ENCODE data around the gene TMEM218. TPM values are rescaled to one million over a fixed set of nuclear protein-coding genes. Genes with fewer than 3 reads are reported as not detected.

TMEM218 gene
- total and polyA plus RNA-seq, 4 donors, result 36.7 to 48.2 (median 44.2) TPM

DNA sequence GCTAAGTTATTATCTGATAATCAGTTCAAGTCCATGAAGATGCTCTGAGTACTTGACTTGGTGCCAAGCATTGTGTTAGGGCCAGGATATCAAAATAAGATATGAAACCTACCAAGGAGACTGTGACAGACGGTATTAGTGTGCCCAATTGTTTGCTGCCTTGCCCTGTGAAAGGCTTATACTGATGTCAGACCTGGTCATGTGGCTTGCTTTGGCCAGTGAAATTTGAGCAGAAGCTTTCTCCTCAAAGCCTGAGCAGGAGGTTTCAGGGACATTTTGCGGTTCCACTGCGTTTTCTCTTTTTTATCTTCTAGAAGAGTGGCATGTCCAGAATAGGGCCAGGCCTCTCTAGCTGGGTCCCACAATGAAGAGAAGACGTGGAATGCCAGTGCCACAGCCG lies 37.3 kb upstream of the TMEM218 start:
- Histone ChIP-seq H3K36me3 (ENCODE audit: control insufficient read depth, insufficient read depth, low read length) (no peaks in the 10 kb centered on the region), H3K27ac (ENCODE audit: low read depth, low read length) (no peak overlapping the region), H3K9me3 (ENCODE audit: control insufficient read depth, insufficient read depth, low read length) (no peaks in the 10 kb centered on the region), H3K4me1 (ENCODE audit: control insufficient read depth, insufficient read depth, low read length) (no peaks in the 10 kb centered on the region), H3K4me3 (ENCODE audit: low read depth, low read length) (no peak overlapping the region), H3K27me3 (ENCODE audit: control insufficient read depth, insufficient read depth, low read length) (no peaks in the 10 kb centered on the region)
- 77% methylated on average over 3 of the region's 5 CpGs for WGBS (ENCODE audit: insufficient coverage)
- peak in 1 of 6 donors; percentile 25 for DNase-seq (ENCODE audit: low read depth in 4 of 6, low spot score in 6 of 6)

DNA sequence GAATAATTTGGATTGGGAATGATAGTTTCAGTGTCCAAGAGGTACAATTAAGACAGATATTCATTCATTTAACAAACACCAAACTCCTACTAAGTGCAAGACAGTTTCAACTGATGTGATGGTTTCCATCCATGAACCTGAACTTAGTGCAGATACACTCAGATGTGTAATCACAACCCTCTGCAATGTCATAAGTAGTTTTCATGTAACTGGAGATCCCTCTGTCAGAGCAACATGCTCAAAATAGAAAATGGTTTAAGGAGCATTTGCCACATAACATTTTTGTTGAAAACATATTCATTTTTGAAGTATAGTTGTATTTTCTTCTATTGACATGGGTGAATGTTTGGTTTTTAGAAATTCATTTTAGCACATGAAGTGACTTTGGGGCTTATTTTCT lies 36.6 kb upstream of the TMEM218 start:
- Histone ChIP-seq H3K9me3 (ENCODE audit: control insufficient read depth, insufficient read depth, low read length) (no peaks in the 10 kb centered on the region), H3K27me3 (ENCODE audit: control insufficient read depth, insufficient read depth, low read length) (no peaks in the 10 kb centered on the region), H3K4me3 (ENCODE audit: low read depth, low read length) (no peak overlapping the region), H3K4me1 (ENCODE audit: control insufficient read depth, insufficient read depth, low read length) (no peaks in the 10 kb centered on the region), H3K36me3 (ENCODE audit: control insufficient read depth, insufficient read depth, low read length) (no peaks in the 10 kb centered on the region), H3K27ac (ENCODE audit: low read depth, low read length) (no peak overlapping the region)
- DNase-seq (ENCODE audit: low read depth in 4 of 6, low spot score in 6 of 6), result no peak

DNA sequence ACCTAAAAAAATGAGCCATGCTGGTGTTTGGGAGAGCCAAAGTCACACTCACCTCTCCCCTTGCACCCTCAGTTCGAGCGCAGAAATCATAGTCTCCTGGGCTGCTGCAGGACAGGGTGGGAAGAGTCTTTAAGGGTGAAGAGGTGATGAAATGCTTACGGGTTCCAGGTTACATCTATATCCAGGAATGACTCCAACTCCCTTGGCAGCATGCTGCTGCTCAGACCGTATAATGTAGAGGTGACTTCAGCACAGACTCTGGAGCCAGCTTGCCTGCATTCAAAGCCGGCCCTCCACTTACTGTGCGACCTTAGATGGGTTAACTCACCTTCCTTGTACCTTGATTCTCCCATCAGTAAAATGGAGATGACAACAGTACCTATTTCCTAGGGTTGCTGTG lies 35.9 kb upstream of the TMEM218 start:
- no peak overlapping the region for H3K4me3 ChIP-seq (ENCODE audit: low read depth, low read length)
- no peaks in the 10 kb centered on the region for H3K27me3 ChIP-seq (ENCODE audit: control insufficient read depth, insufficient read depth, low read length)
- WGBS (ENCODE audit: insufficient coverage), result no CpG with 5 or more reads among the region's 6 CpGs
- H3K36me3 ChIP-seq (ENCODE audit: control insufficient read depth, insufficient read depth, low read length), result no peaks in the 10 kb centered on the region
- H3K27ac ChIP-seq (ENCODE audit: low read depth, low read length), result no peak overlapping the region
- peaks cover under 1% of the 10 kb centered on the region for H3K4me1 ChIP-seq (ENCODE audit: control insufficient read depth, insufficient read depth, low read length)
- peak in 1 of 6 donors; percentile 10 for DNase-seq (ENCODE audit: low read depth in 4 of 6, low spot score in 6 of 6)
- no peaks in the 10 kb centered on the region for H3K9me3 ChIP-seq (ENCODE audit: control insufficient read depth, insufficient read depth, low read length)

DNA sequence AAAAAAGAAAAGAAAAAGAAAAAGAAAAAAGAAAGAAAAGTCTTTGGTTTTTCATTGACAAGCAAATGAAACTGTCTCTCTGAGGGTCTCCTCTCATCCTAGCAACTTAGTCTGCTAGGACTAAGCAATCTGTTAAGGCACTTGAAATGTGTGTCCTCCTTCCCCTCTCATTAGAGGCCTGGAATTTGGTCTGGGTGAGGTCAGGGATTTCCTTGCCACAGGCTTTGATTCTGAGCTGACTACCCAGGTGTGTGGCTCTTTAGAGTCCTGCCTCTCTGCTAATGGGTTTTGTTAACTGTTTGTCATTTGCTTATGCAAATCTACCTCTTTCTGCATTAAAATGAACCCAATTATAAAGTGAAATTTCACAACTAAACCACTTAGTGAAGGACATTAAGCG lies 34.8 kb upstream of the TMEM218 start:
- no peak for DNase-seq (ENCODE audit: low read depth in 4 of 6, low spot score in 6 of 6)
- Histone ChIP-seq H3K27ac (ENCODE audit: low read depth, low read length) (no peak overlapping the region), H3K4me1 (ENCODE audit: control insufficient read depth, insufficient read depth, low read length) (peaks cover 10% of the 10 kb centered on the region), H3K27me3 (ENCODE audit: control insufficient read depth, insufficient read depth, low read length) (no peaks in the 10 kb centered on the region), H3K36me3 (ENCODE audit: control insufficient read depth, insufficient read depth, low read length) (no peaks in the 10 kb centered on the region), H3K4me3 (ENCODE audit: low read depth, low read length) (no peak overlapping the region), H3K9me3 (ENCODE audit: control insufficient read depth, insufficient read depth, low read length) (no peaks in the 10 kb centered on the region)
- WGBS (ENCODE audit: insufficient coverage), result no CpG with 5 or more reads among the region's 1 CpG

DNA sequence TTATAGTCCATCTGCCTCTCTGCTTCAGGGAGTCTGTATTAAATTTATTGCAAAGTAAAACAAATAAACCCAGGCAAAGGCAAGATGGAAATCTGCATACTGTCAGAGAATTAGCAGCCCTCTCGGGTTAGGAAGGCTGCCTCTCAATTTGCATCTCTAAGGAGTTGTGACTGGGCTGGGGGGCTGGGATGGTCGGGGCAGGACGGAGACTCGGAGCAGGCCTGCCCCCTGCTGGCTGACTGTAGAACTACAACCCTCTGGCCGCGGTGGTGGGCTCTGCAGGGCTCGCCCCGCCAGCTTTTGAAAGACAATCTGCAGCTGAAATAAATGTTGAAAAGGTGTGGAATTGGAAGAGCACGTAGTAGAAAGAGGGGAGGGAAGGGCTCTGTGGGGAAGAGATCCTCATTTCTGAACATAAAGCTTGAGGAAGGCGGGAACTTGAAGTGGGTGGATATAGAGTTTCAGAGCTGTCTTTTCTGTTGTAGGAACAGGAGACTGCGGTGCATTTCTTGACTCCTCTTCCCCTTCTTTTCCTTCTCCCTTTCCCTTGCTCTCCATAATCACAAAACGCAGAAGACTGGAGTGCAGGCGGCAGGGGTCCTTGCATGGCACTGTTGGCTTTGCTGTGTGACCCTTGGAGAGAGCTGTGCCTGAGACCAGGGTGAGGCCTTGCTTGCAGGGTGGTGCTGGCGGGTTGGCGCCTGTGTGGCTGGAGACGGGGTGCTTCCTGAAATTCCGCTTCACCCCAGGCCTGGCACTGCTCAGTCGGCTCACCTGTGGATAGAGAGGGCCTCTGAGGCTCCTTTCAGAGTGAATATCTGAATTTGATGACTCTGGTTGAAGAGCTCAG lies 30.5 kb upstream of the TMEM218 start:
- WGBS (ENCODE audit: insufficient coverage), result 41% methylated on average over 16 of the region's 18 CpGs
- Histone ChIP-seq H3K9me3 (ENCODE audit: control insufficient read depth, insufficient read depth, low read length) (no peaks in the 10 kb centered on the region), H3K27ac (ENCODE audit: low read depth, low read length) (no peak overlapping the region), H3K27me3 (ENCODE audit: control insufficient read depth, insufficient read depth, low read length) (no peaks in the 10 kb centered on the region), H3K36me3 (ENCODE audit: control insufficient read depth, insufficient read depth, low read length) (no peaks in the 10 kb centered on the region), H3K4me3 (ENCODE audit: low read depth, low read length) (no peak overlapping the region), H3K4me1 (ENCODE audit: control insufficient read depth, insufficient read depth, low read length) (peaks cover 30% of the 10 kb centered on the region)
- peak in 2 of 6 donors; percentile 77 to 81 for DNase-seq (ENCODE audit: low read depth in 4 of 6, low spot score in 6 of 6)

DNA sequence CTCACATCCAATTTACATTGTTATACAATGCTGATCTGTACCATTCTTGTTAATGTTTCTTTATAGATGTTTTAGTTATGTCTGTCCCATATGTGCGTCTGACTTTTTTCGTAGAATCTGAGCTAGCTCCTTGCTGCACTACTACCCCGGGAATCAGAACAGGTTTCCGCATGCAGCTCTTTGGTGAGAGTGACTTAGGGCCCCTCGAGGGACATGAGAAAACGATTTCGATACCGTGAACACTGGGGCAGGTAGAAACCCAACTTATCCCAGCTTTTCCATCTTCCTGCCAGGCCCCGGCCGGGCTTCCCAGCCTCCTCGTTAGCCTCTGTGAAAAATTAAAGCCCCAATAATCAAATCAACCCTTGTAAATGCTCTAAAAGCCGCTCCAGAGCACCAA lies 29.8 kb upstream of the TMEM218 start:
- H3K27me3 ChIP-seq (ENCODE audit: control insufficient read depth, insufficient read depth, low read length), result no peaks in the 10 kb centered on the region
- peaks cover 30% of the 10 kb centered on the region for H3K4me1 ChIP-seq (ENCODE audit: control insufficient read depth, insufficient read depth, low read length)
- no peak overlapping the region for H3K4me3 ChIP-seq (ENCODE audit: low read depth, low read length)
- DNase-seq (ENCODE audit: low read depth in 4 of 6, low spot score in 6 of 6), result peak in 1 of 6 donors; percentile 21
- H3K9me3 ChIP-seq (ENCODE audit: control insufficient read depth, insufficient read depth, low read length), result no peaks in the 10 kb centered on the region
- 44% methylated on average over 12 of the region's 12 CpGs for WGBS (ENCODE audit: insufficient coverage)
- no peak overlapping the region for H3K27ac ChIP-seq (ENCODE audit: low read depth, low read length)
- no peaks in the 10 kb centered on the region for H3K36me3 ChIP-seq (ENCODE audit: control insufficient read depth, insufficient read depth, low read length)

DNA sequence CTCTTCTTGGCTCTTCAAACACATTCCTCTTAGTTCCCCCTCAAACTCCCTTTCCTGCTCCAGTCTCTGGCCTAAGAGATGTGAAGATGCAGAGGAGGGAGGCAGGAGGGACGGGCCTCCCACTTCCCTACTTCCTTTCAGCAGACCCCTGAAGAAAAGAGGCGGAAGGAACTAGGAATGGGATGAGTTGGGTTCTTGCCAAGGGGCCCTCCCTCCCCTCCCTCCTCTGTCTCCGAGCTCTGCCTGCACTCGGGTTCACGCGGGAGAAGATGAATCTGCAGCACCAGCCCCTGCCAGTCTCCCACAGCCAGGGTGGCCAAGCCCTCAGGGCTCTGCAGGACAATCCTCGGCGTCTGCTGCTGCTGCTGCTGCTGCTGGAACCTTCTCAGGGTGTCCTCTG lies 28.8 kb upstream of the TMEM218 start:
- Histone ChIP-seq H3K4me1 (ENCODE audit: control insufficient read depth, insufficient read depth, low read length) (peaks cover 30% of the 10 kb centered on the region), H3K27me3 (ENCODE audit: control insufficient read depth, insufficient read depth, low read length) (no peaks in the 10 kb centered on the region), H3K9me3 (ENCODE audit: control insufficient read depth, insufficient read depth, low read length) (no peaks in the 10 kb centered on the region), H3K4me3 (ENCODE audit: low read depth, low read length) (no peak overlapping the region), H3K36me3 (ENCODE audit: control insufficient read depth, insufficient read depth, low read length) (no peaks in the 10 kb centered on the region), H3K27ac (ENCODE audit: low read depth, low read length) (no peak overlapping the region)
- DNase-seq (ENCODE audit: low read depth in 4 of 6, low spot score in 6 of 6), result peak in 2 of 6 donors; percentile 64 to 77
- 19% methylated on average over 2 of the region's 8 CpGs for WGBS (ENCODE audit: insufficient coverage)

DNA sequence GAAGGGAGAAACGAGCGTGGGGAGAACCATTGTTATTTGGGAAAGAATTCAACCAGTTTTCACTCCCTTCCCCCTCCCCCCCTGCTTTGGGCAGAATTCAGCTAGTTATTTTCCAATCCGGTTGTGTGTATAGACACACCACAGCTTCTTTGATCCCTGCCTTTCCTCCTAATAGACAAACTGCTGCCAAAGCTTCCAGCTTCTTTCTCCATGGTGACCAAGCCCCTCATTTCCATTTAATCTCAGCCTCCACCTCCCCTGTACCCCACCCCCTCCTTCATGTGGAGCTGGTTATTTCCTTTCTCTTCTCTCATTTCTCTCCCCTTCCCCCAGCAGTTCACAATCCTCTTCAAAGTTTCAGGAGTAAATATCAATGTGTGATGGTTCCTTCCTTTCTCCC lies 28.4 kb upstream of the TMEM218 start:
- Histone ChIP-seq H3K27me3 (ENCODE audit: control insufficient read depth, insufficient read depth, low read length) (no peaks in the 10 kb centered on the region), H3K9me3 (ENCODE audit: control insufficient read depth, insufficient read depth, low read length) (no peaks in the 10 kb centered on the region), H3K4me1 (ENCODE audit: control insufficient read depth, insufficient read depth, low read length) (peaks cover 30% of the 10 kb centered on the region), H3K4me3 (ENCODE audit: low read depth, low read length) (no peak overlapping the region), H3K27ac (ENCODE audit: low read depth, low read length) (no peak overlapping the region), H3K36me3 (ENCODE audit: control insufficient read depth, insufficient read depth, low read length) (no peaks in the 10 kb centered on the region)
- peak in 2 of 6 donors; percentile 36 to 64 for DNase-seq (ENCODE audit: low read depth in 4 of 6, low spot score in 6 of 6)
- WGBS (ENCODE audit: insufficient coverage), result 25% methylated on average over 1 of the region's 3 CpGs

DNA sequence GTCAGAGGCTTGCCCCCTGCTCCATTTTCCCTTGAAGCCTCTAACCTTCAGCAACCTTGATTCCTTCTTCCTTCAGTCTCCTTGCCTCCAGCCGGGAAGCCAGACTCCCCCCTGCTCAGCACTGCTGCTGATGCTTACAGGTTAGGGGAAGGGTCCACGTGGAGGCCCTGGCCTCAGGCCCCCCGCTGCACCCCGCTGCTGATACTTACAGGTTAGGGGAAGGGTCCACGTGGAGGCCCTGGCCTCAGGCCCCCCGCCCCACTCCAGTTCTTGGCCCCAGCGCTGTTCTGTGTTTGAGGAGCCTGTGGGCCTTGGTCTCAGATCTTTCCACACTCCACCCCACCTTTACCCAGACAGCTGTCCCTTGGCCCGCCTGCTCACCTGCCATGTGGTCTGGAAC lies 27.5 kb upstream of the TMEM218 start:
- H3K4me1 ChIP-seq (ENCODE audit: control insufficient read depth, insufficient read depth, low read length), result peaks cover 30% of the 10 kb centered on the region
- no peak overlapping the region for H3K4me3 ChIP-seq (ENCODE audit: low read depth, low read length)
- H3K36me3 ChIP-seq (ENCODE audit: control insufficient read depth, insufficient read depth, low read length), result no peaks in the 10 kb centered on the region
- no peaks in the 10 kb centered on the region for H3K27me3 ChIP-seq (ENCODE audit: control insufficient read depth, insufficient read depth, low read length)
- WGBS (ENCODE audit: insufficient coverage), result 73% methylated on average over 3 of the region's 8 CpGs
- H3K27ac ChIP-seq (ENCODE audit: low read depth, low read length), result no peak overlapping the region
- DNase-seq (ENCODE audit: low read depth in 4 of 6, low spot score in 6 of 6), result no peak
- no peaks in the 10 kb centered on the region for H3K9me3 ChIP-seq (ENCODE audit: control insufficient read depth, insufficient read depth, low read length)

DNA sequence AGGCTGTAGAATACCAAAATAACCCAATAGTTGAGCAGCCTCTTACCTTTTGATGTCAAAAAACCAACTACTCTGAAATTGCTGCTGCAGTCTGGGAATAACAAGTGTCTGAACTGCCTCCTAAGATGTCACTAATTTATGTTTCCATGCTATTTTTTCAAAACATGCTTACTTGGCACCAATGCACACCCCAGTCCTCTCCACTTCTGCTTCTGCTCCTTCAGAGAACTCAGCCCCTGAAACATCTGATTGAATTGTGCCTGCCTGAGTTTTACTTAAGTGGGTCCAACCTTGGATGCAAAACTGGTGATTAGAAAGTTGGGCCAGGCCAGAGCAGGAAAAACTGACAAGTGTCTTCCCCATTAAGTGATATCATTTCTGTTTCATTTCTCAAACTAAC lies 24.6 kb upstream of the TMEM218 start:
- Histone ChIP-seq H3K27me3 (ENCODE audit: control insufficient read depth, insufficient read depth, low read length) (no peaks in the 10 kb centered on the region), H3K9me3 (ENCODE audit: control insufficient read depth, insufficient read depth, low read length) (no peaks in the 10 kb centered on the region), H3K36me3 (ENCODE audit: control insufficient read depth, insufficient read depth, low read length) (no peaks in the 10 kb centered on the region), H3K27ac (ENCODE audit: low read depth, low read length) (no peak overlapping the region), H3K4me1 (ENCODE audit: control insufficient read depth, insufficient read depth, low read length) (peaks cover 17% of the 10 kb centered on the region), H3K4me3 (ENCODE audit: low read depth, low read length) (no peak overlapping the region)
- DNase-seq (ENCODE audit: low read depth in 4 of 6, low spot score in 6 of 6), result no peak
